GM23248 (cell line): ENCODE measurements around the gene CDC14A. TPM values are rescaled to one million over a fixed set of nuclear protein-coding genes. Genes with fewer than 3 reads are reported as not detected.
"Not testable (repeated sequence)": the region's sequence is repeated elsewhere in the genome, so short reads cannot be mapped to it uniquely, and the experiment has no call there.

ENCODE experiments used
- DNase-seq: peaks from one replicate; pipeline ENCODE4 v3.0.0-alpha.2; 2015
- H2AFZ ChIP-seq: fragments of 200-600 bp; sonication (generic); 2 replicates; pipeline ENCODE4 v1.6.1; 2016; ENCODE audit warnings: antibody characterized with exemption
- H3F3A ChIP-seq: fragments of 200-600 bp; sonication (generic); 2 replicates; pipeline ENCODE4 v1.6.1; 2016; ENCODE audit warnings: mild to moderate bottlenecking, antibody characterized with exemption, mixed run types; ENCODE audit not compliant: insufficient read depth
- H3K27ac ChIP-seq: fragments of 200-600 bp; sonication (generic); 2 replicates; pipeline ENCODE4 v1.5.1; 2016; ENCODE audit warnings: mild to moderate bottlenecking
- H3K27me3 ChIP-seq: fragments of 200-600 bp; sonication (generic); replicated peaks from 2 replicates; pipeline ENCODE4 v1.6.1; 2016; ENCODE audit warnings: mild to moderate bottlenecking; ENCODE audit not compliant: insufficient read depth
- H3K36me3 ChIP-seq: fragments of 200-600 bp; sonication (generic); 2 replicates; pipeline ENCODE4 v1.6.1; 2016; ENCODE audit warnings: low read depth, mild to moderate bottlenecking
- H3K4me1 ChIP-seq: fragments of 200-600 bp; sonication (generic); 2 replicates; pipeline ENCODE4 v1.6.1; 2016; ENCODE audit warnings: mild to moderate bottlenecking; ENCODE audit not compliant: insufficient read depth
- H3K4me2 ChIP-seq: fragments of 200-600 bp; sonication (generic); one replicate; pipeline ENCODE4 v1.6.1; 2016; ENCODE audit warnings: mild to moderate bottlenecking; ENCODE audit not compliant: unreplicated experiment
- H3K4me3 ChIP-seq: fragments of 200-600 bp; sonication (generic); 2 replicates; pipeline ENCODE4 v1.5.1; 2016; ENCODE audit warnings: mild to moderate bottlenecking
- H3K79me2 ChIP-seq: fragments of 200-600 bp; sonication (generic); 2 replicates; pipeline ENCODE4 v1.6.1; 2016; ENCODE audit warnings: mild to moderate bottlenecking; ENCODE audit not compliant: insufficient read depth
- H3K9ac ChIP-seq: fragments of 200-600 bp; sonication (generic); 2 replicates; pipeline ENCODE4 v1.6.1; 2016; ENCODE audit warnings: mild to moderate bottlenecking
- H3K9me2 ChIP-seq: fragments of 200-600 bp; sonication (generic); 2 replicates; pipeline ENCODE4 v1.6.1; 2016; ENCODE audit warnings: mixed run types, mild to moderate bottlenecking, moderate library complexity; ENCODE audit not compliant: insufficient read depth
- H3K9me3 ChIP-seq: fragments of 200-600 bp; sonication (generic); one replicate; pipeline ENCODE4 v1.6.1; 2017; ENCODE audit warnings: low read depth
- H4K20me1 ChIP-seq: fragments of 200-600 bp; sonication (generic); 2 replicates; pipeline ENCODE4 v1.6.0; 2016; ENCODE audit not compliant: insufficient read depth
- EZH2 ChIP-seq: fragments of 200-600 bp; sonication (generic); IDR thresholded peaks from 2 replicates; pipeline ENCODE4 v1.6.1; 2018; ENCODE audit warnings: antibody characterized with exemption, mild to moderate bottlenecking; ENCODE audit not compliant: insufficient read depth, poor library complexity, severe bottlenecking
- EZH2phosphoT487 ChIP-seq: fragments of 200-600 bp; sonication (generic); IDR thresholded peaks from 2 replicates; pipeline ENCODE4 v1.6.1; 2018; ENCODE audit warnings: antibody characterized with exemption, moderate library complexity, mild to moderate bottlenecking, low read depth; ENCODE audit not compliant: insufficient read depth
- WGBS, 2 experiments: methylation state at CpG; one replicate each; pipeline ENCODE4 v1.1.6; 2015 to 2017; ENCODE audit warnings: low lambda C conversion rate in 2 of 2, low coverage in 1 of 2; ENCODE audit errors: missing lambda C conversion rate in 2 of 2; 5-methylcytosine and 5-hydroxymethylcytosine counted together
- in situ Hi-C: fragments of 300-500 bp; cut with MboI; formaldehyde crosslinking; loops from 2 replicates; pipeline ENCODE4 v1.15.0; 2020
- polyA plus RNA-seq: library from polyadenylated mRNA; unstranded; fragments of >200 nt; fragmentation: Nextera tagmentation; extraction: Ambion mirVana; gene quantifications from 2 replicates; pipeline ENCODE4 v1.2.1, GENCODE V29; 2016
- total RNA-seq: library from RNA; depleted of rRNA; stranded (reverse); fragments of >200 nt; shearing (Covaris generic); gene quantifications from 2 replicates; pipeline ENCODE4 v1.2.3, GENCODE V29; 2014

The CDC14A gene
- total and polyA plus RNA-seq, 2 experiments from 2014 or later = 1.5 to 1.8 TPM

DNA sequence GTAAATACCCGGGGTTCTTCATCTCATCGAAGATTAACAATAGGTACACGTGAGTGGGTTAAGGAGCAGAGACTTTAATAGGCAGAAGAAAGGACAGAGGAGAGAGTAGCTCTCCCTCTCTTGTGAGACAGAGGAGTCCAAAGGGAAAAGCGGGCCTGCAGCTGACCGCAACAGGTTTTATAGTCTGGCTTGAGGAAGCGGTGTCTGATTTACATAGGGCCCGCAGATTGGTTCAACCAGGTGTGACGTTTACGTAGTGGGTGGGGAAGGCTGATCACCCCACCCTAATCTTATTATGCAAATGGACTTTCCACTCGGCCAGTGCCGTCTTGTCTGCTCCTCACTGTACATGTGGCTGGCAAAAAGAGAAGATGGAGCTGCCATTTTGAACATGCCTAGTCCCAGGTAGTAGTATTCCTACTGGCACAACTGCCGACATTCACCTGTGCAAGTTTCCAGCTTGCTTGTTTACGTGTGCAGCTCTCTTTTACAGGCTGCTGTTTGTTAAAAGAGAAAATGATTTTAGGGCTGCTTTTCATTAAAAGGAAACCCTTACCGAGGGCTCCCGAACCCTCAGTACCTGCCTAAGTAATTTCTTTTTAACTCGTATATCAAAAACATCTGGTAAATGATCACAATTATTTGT is 10.6 kb downstream of the CDC14A start:
- Histone ChIP-seq H3K4me3 (no peak overlapping the region), H3K9me3 (no peaks in the 10 kb centered on the region), H4K20me1 (no peaks in the 10 kb centered on the region), H3F3A (no peaks in the 10 kb centered on the region), H3K36me3 (no peaks in the 10 kb centered on the region), H3K27ac (no peak overlapping the region), H3K4me2 (no peak overlapping the region), H3K4me1 (no peaks in the 10 kb centered on the region), H3K9me2 (no peaks in the 10 kb centered on the region), H3K27me3 (no peaks in the 10 kb centered on the region), H2AFZ (no peak overlapping the region), H3K9ac (no peak overlapping the region), H3K79me2 (no peaks in the 10 kb centered on the region)
- no peak for DNase-seq
- WGBS, 2 experiments = 94 to 95% methylated on average over 16 of the region's 16 CpGs
- TF ChIP-seq EZH2 (no peak), EZH2phosphoT487 (no peak)
- in situ Hi-C loops = no loop called here

DNA sequence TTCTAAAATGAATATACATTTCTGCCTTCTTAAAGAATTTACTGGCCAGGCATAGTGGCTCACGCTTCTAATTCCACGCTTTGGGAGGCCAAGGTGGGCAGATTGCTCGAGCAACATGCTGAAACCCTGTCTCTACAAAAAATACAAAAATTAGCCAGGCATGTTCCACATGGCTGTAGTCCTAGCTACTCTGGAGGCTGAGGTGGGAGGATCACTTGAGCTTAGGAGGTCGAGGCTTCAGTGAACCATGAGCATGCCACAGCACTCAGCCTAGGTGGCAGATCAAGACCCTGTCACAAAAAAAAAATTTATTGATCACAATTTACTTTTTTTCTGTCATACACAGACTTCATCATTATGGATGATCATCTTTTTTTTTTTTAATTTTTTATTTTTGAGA is 11.5 kb downstream of the CDC14A start:
- no peaks in the 10 kb centered on the region for H3K27me3 ChIP-seq
- H3K4me3 ChIP-seq = no peak overlapping the region
- H3K36me3 ChIP-seq = no peaks in the 10 kb centered on the region
- H3K9me3 ChIP-seq = no peaks in the 10 kb centered on the region
- no peaks in the 10 kb centered on the region for H4K20me1 ChIP-seq
- no peak overlapping the region for H3K9ac ChIP-seq
- no peaks in the 10 kb centered on the region for H3K9me2 ChIP-seq
- WGBS, 2 experiments = 90 to 94% methylated on average over 4 of the region's 4 CpGs
- no peaks in the 10 kb centered on the region for H3F3A ChIP-seq
- in situ Hi-C loops = no loop called here
- H3K4me2 ChIP-seq = no peak overlapping the region
- no peak for DNase-seq
- H3K79me2 ChIP-seq = no peaks in the 10 kb centered on the region
- H3K27ac ChIP-seq = no peak overlapping the region
- H2AFZ ChIP-seq = no peak overlapping the region
- TF ChIP-seq EZH2phosphoT487 = no peak
- TF ChIP-seq EZH2 = no peak
- H3K4me1 ChIP-seq = no peaks in the 10 kb centered on the region

DNA sequence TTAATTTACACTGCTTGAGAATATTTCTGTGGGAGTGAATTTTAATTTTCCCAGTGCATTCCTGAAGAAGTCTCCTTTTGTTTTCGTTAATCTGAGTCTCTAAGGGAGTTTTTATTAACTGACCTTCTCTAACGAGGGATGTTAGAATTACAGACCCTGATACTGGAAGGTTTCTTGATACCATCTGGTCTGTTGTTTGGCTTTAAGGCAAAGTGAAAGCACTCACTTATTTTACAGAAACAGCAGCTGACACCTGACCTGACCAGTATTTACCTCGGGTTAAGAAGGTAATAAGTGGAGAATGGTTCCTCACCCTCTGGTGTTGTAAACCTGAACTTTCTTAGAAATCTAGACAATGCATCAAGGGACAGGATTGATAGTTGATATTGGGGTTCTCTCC is 12.4 kb downstream of the CDC14A start:
- Histone ChIP-seq H3K4me3 (no peak overlapping the region), H2AFZ (no peak overlapping the region), H3K9ac (no peak overlapping the region), H3K36me3 (no peaks in the 10 kb centered on the region), H4K20me1 (no peaks in the 10 kb centered on the region), H3K9me3 (no peaks in the 10 kb centered on the region), H3F3A (no peaks in the 10 kb centered on the region), H3K27ac (no peak overlapping the region), H3K27me3 (no peaks in the 10 kb centered on the region), H3K79me2 (no peaks in the 10 kb centered on the region), H3K4me2 (no peak overlapping the region), H3K9me2 (no peaks in the 10 kb centered on the region), H3K4me1 (no peaks in the 10 kb centered on the region)
- DNase-seq = no peak
- in situ Hi-C loops = no loop called here
- no peak for TF ChIP-seq EZH2
- no peak for TF ChIP-seq EZH2phosphoT487
- WGBS, 2 experiments = 48 to 50% methylated on average over 3 of the region's 3 CpGs

DNA sequence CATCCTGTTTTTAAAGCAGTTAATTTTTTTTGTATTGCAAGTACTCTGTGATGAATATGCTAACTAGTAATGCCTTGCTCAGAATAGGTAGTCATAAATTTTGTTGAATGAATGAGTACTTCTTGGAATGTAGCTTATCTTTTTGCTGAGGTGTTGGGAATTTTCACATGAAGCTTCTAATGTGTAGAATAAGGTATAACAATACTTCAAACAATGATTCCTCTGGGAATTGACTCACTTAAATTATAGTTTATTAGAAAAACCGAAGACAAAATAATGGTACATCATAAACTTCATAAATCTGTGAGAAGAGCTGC is 13.9 kb downstream of the CDC14A start:
- H3K27ac ChIP-seq = no peak overlapping the region
- no peaks in the 10 kb centered on the region for H3K4me1 ChIP-seq
- no peaks in the 10 kb centered on the region for H3F3A ChIP-seq
- H4K20me1 ChIP-seq = no peaks in the 10 kb centered on the region
- in situ Hi-C loops = no loop called here
- no peaks in the 10 kb centered on the region; the same call in 1 of the 2 replicates for H3K79me2 ChIP-seq
- no peak overlapping the region for H3K4me2 ChIP-seq
- no peaks in the 10 kb centered on the region for H3K27me3 ChIP-seq
- 77 to 86% methylated on average over 1 of the region's 1 CpG for WGBS, 2 experiments
- H3K36me3 ChIP-seq = no peaks in the 10 kb centered on the region
- H3K9ac ChIP-seq = no peak overlapping the region
- H2AFZ ChIP-seq = no peak overlapping the region
- TF ChIP-seq EZH2phosphoT487 (no peak), EZH2 (no peak)
- H3K4me3 ChIP-seq = no peak overlapping the region
- no peaks in the 10 kb centered on the region; the same call in 1 of the 2 replicates for H3K9me2 ChIP-seq
- DNase-seq = no peak
- H3K9me3 ChIP-seq = no peaks in the 10 kb centered on the region

GRCh38 chr1:100369339-100369738 is 17.0 kb downstream of the CDC14A start:
- H3K36me3 ChIP-seq, H3K79me2 ChIP-seq, H3K9ac ChIP-seq, H3K9me3 ChIP-seq, H3K4me2 ChIP-seq, H3K4me3 ChIP-seq, H3K9me2 ChIP-seq, H3K27ac ChIP-seq, in situ Hi-C loops, H4K20me1 ChIP-seq, H2AFZ ChIP-seq, H3K27me3 ChIP-seq, H3F3A ChIP-seq, H3K4me1 ChIP-seq, DNase-seq: not testable (repeated sequence)
- WGBS, 2 experiments = 84 to 88% methylated on average over 4 of the region's 4 CpGs

GRCh38 chr1:100373953-100374352 is 21.6 kb downstream of the CDC14A start:
- H3K36me3 ChIP-seq, in situ Hi-C loops, DNase-seq, H3K4me1 ChIP-seq, H3K27me3 ChIP-seq, H2AFZ ChIP-seq, H3K9ac ChIP-seq, H3K4me2 ChIP-seq, H3K9me3 ChIP-seq, H4K20me1 ChIP-seq, H3K9me2 ChIP-seq, H3K4me3 ChIP-seq, H3F3A ChIP-seq, H3K79me2 ChIP-seq, H3K27ac ChIP-seq: not testable (repeated sequence)
- whole genome bisulfite sequencing, 2 experiments = 95 to 97% methylated on average over 5 of the region's 5 CpGs

DNA sequence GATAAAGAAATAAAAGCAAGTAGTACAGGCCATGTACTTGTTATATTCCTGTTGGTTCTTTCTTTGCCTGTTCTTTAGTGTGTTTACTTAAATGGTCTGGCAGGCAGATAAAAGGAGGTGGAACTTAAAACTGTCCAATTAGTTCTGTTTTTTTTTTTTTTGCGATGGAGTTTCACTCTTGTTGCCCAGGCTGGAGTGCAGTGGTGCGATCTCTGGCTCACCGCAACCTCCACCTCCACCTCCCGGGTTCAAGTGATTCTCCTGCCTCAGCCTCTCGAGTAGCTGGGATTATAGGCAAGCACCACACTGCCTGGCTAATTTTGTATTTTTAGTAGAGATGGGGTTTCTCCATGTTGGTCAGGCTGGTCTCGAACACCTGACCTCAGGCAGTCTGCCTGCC is 24.6 kb downstream of the CDC14A start:
- 86 to 92% methylated on average over 6 of the region's 6 CpGs for WGBS, 2 experiments
- H4K20me1 ChIP-seq, H3K36me3 ChIP-seq, DNase-seq, H3F3A ChIP-seq, H3K79me2 ChIP-seq, H3K4me2 ChIP-seq, H3K4me1 ChIP-seq, H3K9me3 ChIP-seq, H2AFZ ChIP-seq, in situ Hi-C loops, H3K9ac ChIP-seq, H3K27me3 ChIP-seq, H3K4me3 ChIP-seq, H3K9me2 ChIP-seq, H3K27ac ChIP-seq: not testable (repeated sequence)
